PC-3 (cell line): Measurements from ENCODE around the gene TSN. TPM values are rescaled to one million over a fixed set of nuclear protein-coding genes. Genes with fewer than 3 reads are reported as not detected.

Source experiments
- ATAC-seq: fragments of 200-7000 bp; cut with Tn5 transposase; 2 replicates; pipeline ENCODE4 v1.9.1; 2020; ENCODE audit warnings: mild to moderate bottlenecking, moderate library complexity
- BruUV-seq: library from RNA; stranded (reverse); fragments of 400-500 nt; replicated peaks from 2 replicates; lab custom pipeline; 2021; lab: Mats Ljungman, UMichigan
- CTCF ChIA-PET: fragments of 300-600 bp; sonication (Branson Sonifier 250); formaldehyde crosslinking; loops from one replicate; lab custom pipeline; 2022; ENCODE audit warnings: antibody characterized with exemption; lab: Charles Lee
- POLR2A ChIA-PET: fragments of 300-600 bp; sonication (Branson Sonifier 250); formaldehyde crosslinking; loops from one replicate; lab custom pipeline; 2022; ENCODE audit warnings: antibody characterized with exemption; ENCODE audit not compliant: unreplicated experiment; lab: Charles Lee
- DNase-seq: peaks from one replicate; pipeline ENCODE4 v3.0.0-alpha.2; 2015
- H2AFZ ChIP-seq: fragments of 300-600 bp; sonication (generic); 2 replicates; pipeline ENCODE4 v1.6.0; 2016; ENCODE audit warnings: antibody characterized with exemption, low read length
- H3F3A ChIP-seq: fragments of 300-600 bp; sonication (generic); one replicate; pipeline ENCODE4 v1.6.0; 2017; ENCODE audit warnings: antibody characterized with exemption, low read length, control low read depth, mild to moderate bottlenecking; ENCODE audit not compliant: unreplicated experiment
- H3K27ac ChIP-seq: fragments of 300-600 bp; sonication (generic); 2 replicates; pipeline ENCODE4 v1.5.1; 2016; ENCODE audit warnings: mild to moderate bottlenecking, low read length
- H3K27me3 ChIP-seq: fragments of 300-600 bp; sonication (generic); 2 replicates; pipeline ENCODE4 v1.6.1; 2016; ENCODE audit warnings: low read length, mixed read lengths
- H3K36me3 ChIP-seq: fragments of 300-600 bp; sonication (generic); 2 replicates; pipeline ENCODE4 v1.6.1; 2016; ENCODE audit warnings: low read depth, mixed run types, low read length, mixed read lengths
- H3K4me1 ChIP-seq: fragments of 300-600 bp; sonication (generic); 2 replicates; pipeline ENCODE4 v1.5.1; 2016; ENCODE audit warnings: low read length; ENCODE audit not compliant: insufficient read depth
- H3K4me2 ChIP-seq: fragments of 300-600 bp; sonication (generic); 2 replicates; pipeline ENCODE4 v1.6.0; 2016; ENCODE audit warnings: low read length
- H3K4me3 ChIP-seq: fragments of 300-600 bp; sonication (generic); 2 replicates; pipeline ENCODE4 v1.5.1; 2016; ENCODE audit warnings: mild to moderate bottlenecking, low read length, mixed read lengths
- H3K79me2 ChIP-seq: fragments of 300-600 bp; sonication (generic); 2 replicates; pipeline ENCODE4 v1.6.1; 2017; ENCODE audit warnings: low read length, mixed read lengths
- H3K9ac ChIP-seq: fragments of 300-600 bp; sonication (generic); 2 replicates; pipeline ENCODE4 v1.6.0; 2016; ENCODE audit warnings: mild to moderate bottlenecking, low read length
- H3K9me2 ChIP-seq: fragments of 300-600 bp; sonication (generic); replicated peaks from 2 replicates; pipeline ENCODE4 v1.6.1; 2016; ENCODE audit warnings: mixed run types, low read length, mixed read lengths
- H3K9me3 ChIP-seq: fragments of 300-600 bp; sonication (generic); 2 replicates; pipeline ENCODE4 v1.6.1; 2016; ENCODE audit warnings: low read length, mixed read lengths
- H4K20me1 ChIP-seq: fragments of 300-600 bp; sonication (generic); 2 replicates; pipeline ENCODE4 v1.6.1; 2016; ENCODE audit warnings: low read length, mixed read lengths
- CTCF ChIP-seq: fragments of 300-600 bp; sonication (generic); conservative IDR thresholded peaks from 2 replicates; pipeline ENCODE4 v1.5.1; 2017; ENCODE audit warnings: antibody characterized with exemption, low read depth, mild to moderate bottlenecking, low read length
- EZH2 ChIP-seq: fragments of 300-600 bp; sonication (generic); IDR thresholded peaks from one replicate; pipeline ENCODE4 v1.6.1; 2017; ENCODE audit warnings: antibody characterized with exemption, mild to moderate bottlenecking, low read length; ENCODE audit not compliant: unreplicated experiment
- EZH2phosphoT487 ChIP-seq: fragments of 300-600 bp; sonication (generic); IDR thresholded peaks from 2 replicates; pipeline ENCODE4 v1.6.1; 2018; ENCODE audit warnings: mild to moderate bottlenecking, antibody characterized with exemption, low read length, borderline replicate concordance
- intact Hi-C: fragments of 100-400 bp; cut with micrococcal nuclease; formaldehyde crosslinking; loops from 2 replicates; pipeline ENCODE4 v1.9.0; 2023
- total RNA-seq: library from RNA; depleted of rRNA; stranded (reverse); fragments of >200 nt; gene quantifications from 2 replicates; pipeline ENCODE4 v1.2.3, GENCODE V29; 2014

TSN gene
- total RNA-seq, 1 experiment from 2014 or later = 55.0 TPM

- TF ChIP-seq EZH2 (no peak), EZH2phosphoT487 (no peak), CTCF (no peak)
- Histone ChIP-seq H3K9me2 (no peaks in the 10 kb centered on the region), H3K36me3 (peaks cover 19% of the 10 kb centered on the region), H3K27ac (no peak overlapping the region), H3K4me3 (peak overlapping the region; percentile 97), H3K4me1 (peaks cover 12% of the 10 kb centered on the region; the same call in 1 of the 2 replicates), H2AFZ (peak overlapping the region; percentile 85), H3F3A (no peaks in the 10 kb centered on the region), H4K20me1 (0 out of 2 replicates have a peak, but pooled peaks cover 4% of the 10 kb centered on the region), H3K27me3 (no peaks in the 10 kb centered on the region), H3K9ac (peak overlapping the region; percentile 81), H3K9me3 (no peaks in the 10 kb centered on the region), H3K4me2 (peak overlapping the region; percentile 89), H3K79me2 (peaks cover 42% of the 10 kb centered on the region)
- ATAC-seq = peak; percentile 5
- DNase-seq = no peak
- intact Hi-C loops = loop anchor here (1.0 to 2.0 kb wide), 2 partner anchors 18 to 224 kb away; partner anchors contain the start of gene NIFK
- TSS peak; percentile 91 for BruUV-seq
- CTCF ChIA-PET = no interaction called here
- POLR2A ChIA-PET = no interaction called here
Measured at GRCh38 chr2:121754851-121755236, 607 bp upstream of the TSN start.

GRCh38 chr2:121764681-121765228 lies 9.3 kb downstream of the TSN start:
- ChIA-PET POLR2A (no interaction called here), CTCF (no interaction called here)
- Histone ChIP-seq H4K20me1 (no peaks in the 10 kb centered on the region), H3K9me2 (no peaks in the 10 kb centered on the region), H3K36me3 (peaks cover 59% of the 10 kb centered on the region), H3K27me3 (no peaks in the 10 kb centered on the region), H3K9ac (no peak overlapping the region), H3K27ac (no peak overlapping the region), H3K79me2 (no peaks in the 10 kb centered on the region), H3K4me2 (no peak overlapping the region), H3K9me3 (no peaks in the 10 kb centered on the region), H3K4me1 (no peaks in the 10 kb centered on the region), H2AFZ (no peak overlapping the region), H3F3A (no peaks in the 10 kb centered on the region), H3K4me3 (no peak overlapping the region)
- no peak for DNase-seq
- no TSS peak for BruUV-seq
- intact Hi-C loops = no loop called here
- ATAC-seq = no peak
- TF ChIP-seq CTCF (no peak), EZH2 (no peak), EZH2phosphoT487 (no peak)

GRCh38 chr2:121766624-121767023 lies 11.2 kb downstream of the TSN start:
- no peak overlapping the region for H3K27ac ChIP-seq
- TF ChIP-seq EZH2 = no peak
- no peak for TF ChIP-seq EZH2phosphoT487
- no peak for TF ChIP-seq CTCF
- intact Hi-C loops = no loop called here
- H3F3A ChIP-seq = no peaks in the 10 kb centered on the region
- DNase-seq (no peak), ATAC-seq (no peak)
- H3K4me3 ChIP-seq = no peak overlapping the region
- no peaks in the 10 kb centered on the region for H3K9me2 ChIP-seq
- ChIA-PET POLR2A (no interaction called here), CTCF (no interaction called here)
- peaks cover 46% of the 10 kb centered on the region for H3K36me3 ChIP-seq
- no peak overlapping the region for H2AFZ ChIP-seq
- H3K27me3 ChIP-seq = no peaks in the 10 kb centered on the region
- no peak overlapping the region for H3K9ac ChIP-seq
- H3K9me3 ChIP-seq = no peaks in the 10 kb centered on the region
- no peaks in the 10 kb centered on the region for H4K20me1 ChIP-seq
- TSS peak; percentile 33 for BruUV-seq
- H3K4me1 ChIP-seq = no peaks in the 10 kb centered on the region
- H3K4me2 ChIP-seq = no peak overlapping the region
- H3K79me2 ChIP-seq = no peaks in the 10 kb centered on the region
